Measurements from ENCODE around the gene PROCR. TPM values are rescaled to one million over a fixed set of nuclear protein-coding genes. Genes with fewer than 3 reads are reported as not detected.
"Not testable (repeated sequence)": the region's sequence is repeated elsewhere in the genome, so short reads cannot be mapped to it uniquely, and the experiment has no call there.

The PROCR gene
- total RNA-seq, 1 donor: 38.0 TPM

- Histone ChIP-seq H3K27ac (ENCODE audit: low read depth, low read length) (no peak overlapping the region), H3K36me3 (ENCODE audit: insufficient read depth, low read length) (no peaks in the 10 kb centered on the region), H3K4me2 (ENCODE audit: insufficient read depth, low read length) (no peak overlapping the region), H2AFZ (ENCODE audit: low read length) (no peak overlapping the region), H3K79me2 (ENCODE audit: insufficient read depth, low read length) (no peaks in the 10 kb centered on the region), H3K27me3 (ENCODE audit: insufficient read depth, low read length) (no peaks in the 10 kb centered on the region), H3K4me1 (ENCODE audit: insufficient read depth, low read length) (no peaks in the 10 kb centered on the region), H3K4me3 (ENCODE audit: insufficient read depth, low read length) (no peak overlapping the region), H4K20me1 (ENCODE audit: insufficient read depth, low read length) (no peaks in the 10 kb centered on the region), H3K9me3 (ENCODE audit: low read depth, low read length) (no peaks in the 10 kb centered on the region)
- DNase-seq (ENCODE audit: insufficient read length, low spot score, missing footprints): no peak
- TF ChIP-seq, protein P1, sequence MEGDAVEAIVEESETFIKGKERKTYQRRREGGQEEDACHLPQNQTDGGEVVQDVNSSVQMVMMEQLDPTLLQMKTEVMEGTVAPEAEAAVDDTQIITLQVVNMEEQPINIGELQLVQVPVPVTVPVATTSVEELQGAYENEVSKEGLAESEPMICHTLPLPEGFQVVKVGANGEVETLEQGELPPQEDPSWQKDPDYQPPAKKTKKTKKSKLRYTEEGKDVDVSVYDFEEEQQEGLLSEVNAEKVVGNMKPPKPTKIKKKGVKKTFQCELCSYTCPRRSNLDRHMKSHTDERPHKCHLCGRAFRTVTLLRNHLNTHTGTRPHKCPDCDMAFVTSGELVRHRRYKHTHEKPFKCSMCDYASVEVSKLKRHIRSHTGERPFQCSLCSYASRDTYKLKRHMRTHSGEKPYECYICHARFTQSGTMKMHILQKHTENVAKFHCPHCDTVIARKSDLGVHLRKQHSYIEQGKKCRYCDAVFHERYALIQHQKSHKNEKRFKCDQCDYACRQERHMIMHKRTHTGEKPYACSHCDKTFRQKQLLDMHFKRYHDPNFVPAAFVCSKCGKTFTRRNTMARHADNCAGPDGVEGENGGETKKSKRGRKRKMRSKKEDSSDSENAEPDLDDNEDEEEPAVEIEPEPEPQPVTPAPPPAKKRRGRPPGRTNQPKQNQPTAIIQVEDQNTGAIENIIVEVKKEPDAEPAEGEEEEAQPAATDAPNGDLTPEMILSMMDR (IDR thresholded peaks at IDR 0.05; ENCODE audit: extremely low read depth, low read depth, low read length): no peak
Observed at GRCh38 chr20:35192118-35192872, 20.4 kb downstream of the PROCR start.

GRCh38 chr20:35193031-35193791 is 21.3 kb downstream of the PROCR start:
- H4K20me1 ChIP-seq (ENCODE audit: insufficient read depth, low read length); DNase-seq (ENCODE audit: insufficient read length, low spot score, missing footprints); H3K4me2 ChIP-seq (ENCODE audit: insufficient read depth, low read length); H3K27ac ChIP-seq (ENCODE audit: low read depth, low read length); H3K36me3 ChIP-seq (ENCODE audit: insufficient read depth, low read length); H3K79me2 ChIP-seq (ENCODE audit: insufficient read depth, low read length); H3K4me1 ChIP-seq (ENCODE audit: insufficient read depth, low read length); H3K27me3 ChIP-seq (ENCODE audit: insufficient read depth, low read length); H3K9me3 ChIP-seq (ENCODE audit: low read depth, low read length); H2AFZ ChIP-seq (ENCODE audit: low read length); H3K4me3 ChIP-seq (ENCODE audit: insufficient read depth, low read length): not testable (repeated sequence)

DNA sequence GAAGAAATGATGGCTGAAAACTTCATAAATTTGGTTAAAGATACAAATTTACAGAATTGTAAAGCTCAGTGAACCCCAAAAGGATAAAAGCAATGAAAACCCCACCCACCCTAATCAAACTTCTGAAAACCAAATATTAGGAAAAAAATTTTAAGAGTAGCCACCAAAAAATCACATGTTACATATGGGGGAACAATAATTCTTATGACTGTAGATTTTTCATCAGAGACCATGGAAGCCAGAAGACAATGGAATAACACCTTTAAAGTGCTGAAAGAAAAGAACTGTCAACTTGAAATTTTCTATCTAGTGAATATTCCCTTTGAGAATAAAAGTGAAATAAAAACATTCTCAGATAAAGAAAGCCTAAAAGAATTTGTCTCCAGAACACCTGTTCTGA is 24.4 kb downstream of the PROCR start:
- H3K27ac ChIP-seq (ENCODE audit: low read depth, low read length): no peak overlapping the region
- H2AFZ ChIP-seq (ENCODE audit: low read length): no peak overlapping the region
- H3K4me3 ChIP-seq (ENCODE audit: insufficient read depth, low read length): no peak overlapping the region
- H3K36me3 ChIP-seq (ENCODE audit: insufficient read depth, low read length): no peaks in the 10 kb centered on the region
- H4K20me1 ChIP-seq (ENCODE audit: insufficient read depth, low read length): no peaks in the 10 kb centered on the region
- TF ChIP-seq, protein P1 (IDR thresholded peaks at IDR 0.05; ENCODE audit: extremely low read depth, low read depth, low read length): no peak
- no peaks in the 10 kb centered on the region for H3K27me3 ChIP-seq (ENCODE audit: insufficient read depth, low read length)
- DNase-seq (ENCODE audit: insufficient read length, low spot score, missing footprints): no peak
- H3K4me1 ChIP-seq (ENCODE audit: insufficient read depth, low read length): peaks cover 10% of the 10 kb centered on the region
- no peaks in the 10 kb centered on the region for H3K79me2 ChIP-seq (ENCODE audit: insufficient read depth, low read length)
- H3K9me3 ChIP-seq (ENCODE audit: low read depth, low read length): peaks cover 7% of the 10 kb centered on the region
- no peak overlapping the region for H3K4me2 ChIP-seq (ENCODE audit: insufficient read depth, low read length)

GRCh38 chr20:35199740-35200139 is 27.9 kb downstream of the PROCR start:
- Histone ChIP-seq H3K4me2 (ENCODE audit: insufficient read depth, low read length) (peak overlapping the region; percentile 35), H3K79me2 (ENCODE audit: insufficient read depth, low read length) (no peaks in the 10 kb centered on the region), H3K27me3 (ENCODE audit: insufficient read depth, low read length) (no peaks in the 10 kb centered on the region), H2AFZ (ENCODE audit: low read length) (no peak overlapping the region), H3K36me3 (ENCODE audit: insufficient read depth, low read length) (no peaks in the 10 kb centered on the region), H3K9me3 (ENCODE audit: low read depth, low read length) (peaks cover 7% of the 10 kb centered on the region), H3K27ac (ENCODE audit: low read depth, low read length) (peak overlapping the region; percentile 57), H3K4me3 (ENCODE audit: insufficient read depth, low read length) (no peak overlapping the region), H3K4me1 (ENCODE audit: insufficient read depth, low read length) (peaks cover 10% of the 10 kb centered on the region), H4K20me1 (ENCODE audit: insufficient read depth, low read length) (no peaks in the 10 kb centered on the region)
- TF ChIP-seq, protein P1 (IDR thresholded peaks at IDR 0.05; ENCODE audit: extremely low read depth, low read depth, low read length): no peak
- no peak for DNase-seq (ENCODE audit: insufficient read length, low spot score, missing footprints)

Measured in osteoblast (primary cell).